Measurements from ENCODE around the gene PDXDC1.
"Not testable (repeated sequence)": the region's sequence is repeated elsewhere in the genome, so short reads cannot be mapped to it uniquely, and the experiment has no call there.

DNA sequence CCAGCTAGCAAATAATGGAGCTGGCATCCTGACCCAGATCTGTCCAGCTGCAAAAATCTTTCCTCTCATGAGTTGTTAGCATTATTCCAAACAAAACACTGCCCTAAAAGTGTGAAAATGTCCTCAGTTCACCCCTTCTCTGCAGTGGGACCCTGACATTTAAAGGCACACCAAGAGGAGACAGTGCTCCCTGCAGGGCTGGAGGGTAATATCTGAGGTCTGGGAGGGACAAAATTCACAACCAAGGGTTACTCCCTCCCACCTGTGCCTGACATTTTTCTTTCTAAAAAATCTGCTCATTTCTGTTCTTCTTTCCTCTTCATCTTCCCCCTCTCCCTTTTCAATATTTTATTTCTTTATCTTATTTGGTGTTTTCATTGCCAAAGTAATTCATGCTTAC, 191.4 kb downstream of the PDXDC1 start:
- TF ChIP-seq POLR2AphosphoS5 (IDR thresholded peaks at IDR 0.05; ENCODE audit: borderline replicate concordance, low read depth, low read length); EZH2 (IDR thresholded peaks at IDR 0.05): not testable (repeated sequence)

Data from SK-N-MC (cell line).